HCT116 (cell line): ENCODE measurements around the gene ALDH4A1. TPM values are rescaled to one million over a fixed set of nuclear protein-coding genes. Genes with fewer than 3 reads are reported as not detected.

Experiments used
- ATAC-seq: fragments of 200-7000 bp; cut with Tn5 transposase; 2 replicates; pipeline ENCODE4 v1.9.1; 2020; ENCODE audit warnings: mild to moderate bottlenecking, moderate library complexity
- BruUV-seq: library from RNA; stranded (reverse); fragments of 400-500 nt; replicated peaks from 2 replicates; lab custom pipeline; 2021; lab: Mats Ljungman, UMichigan
- CTCF ChIA-PET: fragments of 300-600 bp; sonication (Branson Sonifier 250); formaldehyde crosslinking; loops from one replicate; lab custom pipeline; 2021; ENCODE audit warnings: antibody characterized with exemption; lab: Charles Lee
- POLR2A ChIA-PET: fragments of 300-600, 350-600 bp; sonication (Branson Sonifier 250); formaldehyde crosslinking; loops from one replicate; lab custom pipeline; 2021; ENCODE audit warnings: antibody characterized with exemption; lab: Charles Lee
- RAD21 ChIA-PET, 2 experiments: fragments of 300-600 bp; sonication (Branson Sonifier 250); formaldehyde crosslinking; loops; one replicate each; lab custom pipeline; 2023; ENCODE audit warnings: low total read pairs in 2 of 2; ENCODE audit not compliant: uncharacterized antibody in 2 of 2, unreplicated experiment in 2 of 2, low non-redundant PET in 1 of 2; lab: Charles Lee
- DNase-seq: peaks from one replicate; pipeline ENCODE4 v3.0.0-alpha.2; 2010; ENCODE audit warnings: low read depth, low spot score
- H2AFZ ChIP-seq: fragments of 200-600 bp; shearing (Covaris generic), sonication (generic); 2 replicates; pipeline ENCODE4 v1.6.1; 2017; ENCODE audit warnings: low read depth, mixed run types, mixed read lengths, antibody characterized with exemption, low read length; ENCODE audit not compliant: poor library complexity, severe bottlenecking
- H3K27ac ChIP-seq: 2 replicates; pipeline ENCODE4 v1.5.1; 2012; ENCODE audit warnings: low read depth, low read length
- H3K27me3 ChIP-seq: fragments of 200-600 bp; sonication (generic); 2 replicates; pipeline ENCODE4 v1.6.1; 2016; ENCODE audit warnings: mixed run types, low read length, mixed read lengths; ENCODE audit not compliant: insufficient read depth
- H3K36me3 ChIP-seq, 2 experiments: fragments of 200-500 bp in 1 of 2; fragments of 200-600 bp in 1 of 2; sonication (Bioruptor generic) in 1 of 2; sonication (generic) in 1 of 2; 2 replicates each; pipeline versions ENCODE4 v1.5.1 to v1.6.1; 2014 to 2016; ENCODE audit warnings: low read length in 2 of 2, inconsistent platforms in 1 of 2, mixed read lengths in 1 of 2, mixed run types in 1 of 2; ENCODE audit not compliant: insufficient read depth in 2 of 2, control insufficient read depth in 1 of 2
- H3K4me1 ChIP-seq, 2 experiments: fragments of 200-600 bp in 1 of 2; sonication (generic) in 1 of 2; 2 replicates each; pipeline versions ENCODE4 v1.5.1 to v1.6.1; 2012 to 2017; ENCODE audit warnings: low read length in 2 of 2, inconsistent platforms in 1 of 2, mild to moderate bottlenecking in 1 of 2, mixed read lengths in 1 of 2, mixed run types in 1 of 2, moderate library complexity in 1 of 2; ENCODE audit not compliant: insufficient read depth in 2 of 2, control insufficient read depth in 1 of 2
- H3K4me2 ChIP-seq: fragments of 200-600 bp; sonication (generic); 2 replicates; pipeline ENCODE4 v1.6.1; 2017; ENCODE audit warnings: mixed run types, low read length, mixed read lengths
- H3K4me3 ChIP-seq, 2 experiments: fragments of 200-600 bp in 1 of 2; sonication (generic) in 1 of 2; replicated peaks in 1 of 2; 2 replicates each; pipeline ENCODE4 v1.5.1; 2011 to 2016; ENCODE audit warnings: low read length in 2 of 2, control low read depth in 1 of 2, low read depth in 1 of 2, mild to moderate bottlenecking in 1 of 2, mixed read lengths in 1 of 2, mixed run types in 1 of 2
- H3K79me2 ChIP-seq: fragments of 200-600 bp; sonication (generic); 2 replicates; pipeline ENCODE4 v1.6.1; 2017; ENCODE audit warnings: mild to moderate bottlenecking, mixed run types, low read length, moderate library complexity, mixed read lengths; ENCODE audit not compliant: insufficient read depth
- H3K9ac ChIP-seq: fragments of 200-600 bp; sonication (generic); 2 replicates; pipeline ENCODE4 v1.6.1; 2016; ENCODE audit warnings: low read length, mixed read lengths
- H3K9me2 ChIP-seq: fragments of 200-600 bp; sonication (generic), shearing (Covaris generic); 2 replicates; pipeline ENCODE4 v1.6.1; 2017; ENCODE audit warnings: mixed run types, mild to moderate bottlenecking, moderate library complexity; ENCODE audit not compliant: insufficient read depth
- H3K9me3 ChIP-seq, 2 experiments: fragments of 200-500 bp in 1 of 2; fragments of 200-600 bp in 1 of 2; sonication (Bioruptor generic) in 1 of 2; sonication (generic) in 1 of 2; 2 replicates each; pipeline ENCODE4 v1.6.1; 2014 to 2017; ENCODE audit warnings: low read length in 2 of 2, mixed read lengths in 2 of 2, inconsistent platforms in 1 of 2, low read depth in 1 of 2, mild to moderate bottlenecking in 1 of 2, mixed run types in 1 of 2, moderate library complexity in 1 of 2; ENCODE audit not compliant: control insufficient read depth in 1 of 2, insufficient read depth in 1 of 2
- H4K20me1 ChIP-seq: fragments of 200-600 bp; sonication (generic), shearing (Covaris generic); 2 replicates; pipeline ENCODE4 v1.6.1; 2017; ENCODE audit warnings: mixed run types, mild to moderate bottlenecking, moderate library complexity; ENCODE audit not compliant: insufficient read depth
- ELF1 ChIP-seq: IDR thresholded peaks from 2 replicates; pipeline ENCODE4 v1.6.1; 2012; ENCODE audit warnings: low read depth, borderline replicate concordance
- EZH2 ChIP-seq: fragments of 200-600 bp; sonication (generic); IDR thresholded peaks from 2 replicates; pipeline ENCODE4 v1.6.1; 2017; ENCODE audit warnings: antibody characterized with exemption, mixed run types
- POLR2A ChIP-seq: IDR thresholded peaks from 2 replicates; pipeline ENCODE4 v1.7.0; 2011; ENCODE audit warnings: borderline replicate concordance; ENCODE audit not compliant: insufficient read depth, insufficient read length; ENCODE audit errors: extremely low read depth
- REST ChIP-seq: IDR thresholded peaks from 2 replicates; pipeline ENCODE4 v1.6.1; 2012; ENCODE audit warnings: low read depth
- TCF7L2 ChIP-seq: IDR thresholded peaks from 2 replicates; pipeline ENCODE4 v1.7.0; 2011; ENCODE audit warnings: borderline replicate concordance, inconsistent platforms; ENCODE audit not compliant: insufficient read depth, insufficient read length; ENCODE audit errors: extremely low read depth
- intact Hi-C: fragments of 100-400 bp; cut with micrococcal nuclease; formaldehyde crosslinking; loops from 2 replicates; pipeline ENCODE4 v1.10.0; 2022
- total RNA-seq: library from RNA; stranded (reverse); gene quantifications from one replicate; pipeline ENCODE4 v1.2.1, GENCODE V29; 2021; ENCODE audit not compliant: unreplicated experiment

Gene ALDH4A1
- total RNA-seq, 1 experiment from 2014 or later: 12.6 TPM

GRCh38 chr1:18876210-18876609 lies 26.1 kb downstream of the ALDH4A1 start:
- peaks cover 0 to 6% of the 10 kb centered on the region in 2 experiments; a peak in 1 of 4 replicates for H3K4me1 ChIP-seq
- no peaks in the 10 kb centered on the region for H3K79me2 ChIP-seq
- no peak overlapping the region for H3K4me3 ChIP-seq
- DNase-seq (no peak), ATAC-seq (no peak)
- intact Hi-C loops: no loop called here
- H3K9ac ChIP-seq: no peak overlapping the region
- RAD21 ChIA-PET: interaction anchor here in 1 of 2 experiments (1.6 kb wide), 1 partner anchor 279 kb away, joined by 13 read pairs; no protein-coding TSS in a partner anchor
- H3K36me3 ChIP-seq: no peaks in the 10 kb centered on the region
- no peaks in the 10 kb centered on the region for H3K27me3 ChIP-seq
- H3K9me2 ChIP-seq: no peaks in the 10 kb centered on the region
- no peak for TF ChIP-seq TCF7L2
- no peak for TF ChIP-seq REST
- TF ChIP-seq EZH2: no peak
- no peak for TF ChIP-seq POLR2A
- TF ChIP-seq ELF1: no peak
- CTCF ChIA-PET: interaction anchor here (1.2 to 4.4 kb wide), 4 partner anchors 8 to 295 kb away, joined by 3 to 61 read pairs (median 12); no protein-coding TSS in a partner anchor
- no TSS peak for BruUV-seq
- POLR2A ChIA-PET: no interaction called here
- no peak overlapping the region for H3K4me2 ChIP-seq
- no peak overlapping the region for H2AFZ ChIP-seq
- no peaks in the 10 kb centered on the region for H3K9me3 ChIP-seq
- no peaks in the 10 kb centered on the region for H4K20me1 ChIP-seq
- no peak overlapping the region for H3K27ac ChIP-seq
